Transverse colon (tissue), 4 donors: Measurements from ENCODE around the gene LRP1B. TPM values are rescaled to one million over a fixed set of nuclear protein-coding genes. Genes with fewer than 3 reads are reported as not detected.

Experiments
- DNase-seq: peaks from one replicate; pipeline ENCODE4 v3.0.0-alpha.2; 2019
- H3K27ac ChIP-seq, 4 donors: fragments of 200-600 bp; sonication (generic); 2 replicates each; pipeline ENCODE4 v1.5.1; 2016 to 2018; ENCODE audit warnings: inconsistent platforms in 4 of 4
- H3K27me3 ChIP-seq: fragments of 200-600 bp; sonication (generic); 2 replicates; pipeline ENCODE4 v1.5.1; 2017; ENCODE audit warnings: inconsistent platforms
- H3K36me3 ChIP-seq, 4 donors: fragments of 200-600 bp; sonication (generic); 2 replicates each; pipeline ENCODE4 v1.5.1; 2017 to 2019; ENCODE audit warnings: inconsistent platforms in 4 of 4
- H3K4me1 ChIP-seq, 4 donors: fragments of 200-600 bp; sonication (generic); 2 replicates each; pipeline ENCODE4 v1.5.1; 2017 to 2020; ENCODE audit warnings: inconsistent platforms in 4 of 4
- H3K4me3 ChIP-seq, 4 donors: fragments of 200-600 bp; sonication (generic); 1 replicate in 1 of 4; 2 replicates in 3 of 4; pipeline versions ENCODE4 v1.5.1 to v1.6.1; 2017 to 2019; ENCODE audit warnings: inconsistent platforms in 4 of 4
- H3K9me3 ChIP-seq, 2 donors: fragments of 200-600 bp; sonication (generic); 2 replicates each; pipeline ENCODE4 v1.5.1; 2017 to 2019; ENCODE audit warnings: inconsistent platforms in 2 of 2
- EP300 ChIP-seq: sonication (generic); formaldehyde crosslinking; IDR thresholded peaks from one replicate; pipeline ENCODE4 v1.6.1; 2017; ENCODE audit warnings: antibody characterized with exemption, low read depth
- POLR2A ChIP-seq: fragments of 450-650 bp; IDR thresholded peaks from one replicate; pipeline ENCODE4 v1.6.1; 2016; ENCODE audit warnings: antibody characterized with exemption, mild to moderate bottlenecking, moderate library complexity
- POLR2AphosphoS5 ChIP-seq, 3 donors: sonication (generic); formaldehyde crosslinking; IDR thresholded peaks; one replicate each; pipeline ENCODE4 v1.6.1; 2016; ENCODE audit warnings: antibody characterized with exemption in 3 of 3
- WGBS, 2 donors: methylation state at CpG; one replicate each; pipeline ENCODE4 v1.1.5; 2018; ENCODE audit warnings: low coverage in 1 of 2; 5-methylcytosine and 5-hydroxymethylcytosine counted together
- in situ Hi-C, 4 donors: fragments of 200-750 bp; cut with MboI; loops; one replicate each; pipeline versions ENCODE4 v1.15.0 to v1.15.1; 2017; ENCODE audit warnings: low sequenced_read_pairs in 3 of 4, low pct_ligation_motif_present in 1 of 4, low pct_unique_long_range_greater_than_20kb in 1 of 4
- intact Hi-C: fragments of 100-400 bp; cut with DNase I; formaldehyde crosslinking; loops from one replicate; pipeline ENCODE4 v1.15.1; 2023; ENCODE audit warnings: low total_unique reads
- total RNA-seq, 4 donors: library from RNA; depleted of rRNA; stranded (reverse); fragments of >200 nt; gene quantifications; one replicate each; pipeline ENCODE4 v1.1.0, GENCODE V29; 2016
- TF ChIP-seq, protein P1 (sequence below), 5 experiments: fragments of 200-600 bp in 3 of 5; fragments of 450-650 bp in 2 of 5; sonication (generic) in 3 of 5; IDR thresholded peaks; 1 replicate in 2 of 5; 2 replicates in 3 of 5; pipeline ENCODE4 v1.5.1; 2016 to 2017; ENCODE audit warnings: antibody characterized with exemption in 5 of 5, inconsistent platforms in 3 of 5, mild to moderate bottlenecking in 2 of 5, moderate library complexity in 1 of 5

The LRP1B gene
- total RNA-seq, 4 donors from 2014 or later, result 0.48 to 5.4 (median 0.82) TPM; not detected in 1

GRCh38 chr2:141075753-141076152 lies 1055.1 kb downstream of the LRP1B start:
- no peaks in the 10 kb centered on the region for H3K36me3 ChIP-seq
- no peak overlapping the region for H3K4me3 ChIP-seq

GRCh38 chr2:141068053-141068682 lies 1062.6 kb downstream of the LRP1B start:
- H3K36me3 ChIP-seq, result no peaks in the 10 kb centered on the region
- DNase-seq, result no peak
- H3K4me1 ChIP-seq, result no peaks in the 10 kb centered on the region
- 85 to 89% methylated on average over 9 of the region's 9 CpGs for WGBS, 2 donors
- no peaks in the 10 kb centered on the region for H3K27me3 ChIP-seq
- TF ChIP-seq POLR2AphosphoS5 (IDR thresholded peaks at IDR 0.05) (no peak), POLR2A (no peak), EP300 (no peak)
- TF ChIP-seq, protein P1, sequence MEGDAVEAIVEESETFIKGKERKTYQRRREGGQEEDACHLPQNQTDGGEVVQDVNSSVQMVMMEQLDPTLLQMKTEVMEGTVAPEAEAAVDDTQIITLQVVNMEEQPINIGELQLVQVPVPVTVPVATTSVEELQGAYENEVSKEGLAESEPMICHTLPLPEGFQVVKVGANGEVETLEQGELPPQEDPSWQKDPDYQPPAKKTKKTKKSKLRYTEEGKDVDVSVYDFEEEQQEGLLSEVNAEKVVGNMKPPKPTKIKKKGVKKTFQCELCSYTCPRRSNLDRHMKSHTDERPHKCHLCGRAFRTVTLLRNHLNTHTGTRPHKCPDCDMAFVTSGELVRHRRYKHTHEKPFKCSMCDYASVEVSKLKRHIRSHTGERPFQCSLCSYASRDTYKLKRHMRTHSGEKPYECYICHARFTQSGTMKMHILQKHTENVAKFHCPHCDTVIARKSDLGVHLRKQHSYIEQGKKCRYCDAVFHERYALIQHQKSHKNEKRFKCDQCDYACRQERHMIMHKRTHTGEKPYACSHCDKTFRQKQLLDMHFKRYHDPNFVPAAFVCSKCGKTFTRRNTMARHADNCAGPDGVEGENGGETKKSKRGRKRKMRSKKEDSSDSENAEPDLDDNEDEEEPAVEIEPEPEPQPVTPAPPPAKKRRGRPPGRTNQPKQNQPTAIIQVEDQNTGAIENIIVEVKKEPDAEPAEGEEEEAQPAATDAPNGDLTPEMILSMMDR (IDR thresholded peaks at IDR 0.05), result no peak
- in situ Hi-C loops, result no loop called here
- no peak overlapping the region for H3K4me3 ChIP-seq
- H3K9me3 ChIP-seq, result no peaks in the 10 kb centered on the region
- intact Hi-C loops, result no loop called here
- no peak overlapping the region for H3K27ac ChIP-seq

More at GRCh38 chr2:141075753-141076152, 1055.1 kb downstream of the LRP1B start:
- Histone ChIP-seq H3K4me1 (no peaks in the 10 kb centered on the region), H3K27ac (no peak overlapping the region), H3K9me3 (no peaks in the 10 kb centered on the region), H3K27me3 (no peaks in the 10 kb centered on the region)
- intact Hi-C loops (no loop called here), in situ Hi-C loops (no loop called here)
- no peak for TF ChIP-seq EP300
- TF ChIP-seq, protein P1 (IDR thresholded peaks at IDR 0.05), result no peak
- no peak for TF ChIP-seq POLR2A
- no peak for DNase-seq

GRCh38 chr2:141065042-141065441 lies 1065.8 kb downstream of the LRP1B start:
- H3K36me3 ChIP-seq, result no peaks in the 10 kb centered on the region
- DNase-seq, result no peak
- no peaks in the 10 kb centered on the region for H3K27me3 ChIP-seq
- no peaks in the 10 kb centered on the region for H3K9me3 ChIP-seq
- no peak overlapping the region for H3K27ac ChIP-seq
- WGBS, 2 donors, result 51 to 64% methylated on average over 4 of the region's 4 CpGs
- H3K4me3 ChIP-seq, result no peak overlapping the region
- in situ Hi-C loops (no loop called here), intact Hi-C loops (no loop called here)
- no peaks in the 10 kb centered on the region for H3K4me1 ChIP-seq
- TF ChIP-seq POLR2AphosphoS5 (IDR thresholded peaks at IDR 0.05) (no peak), EP300 (no peak), POLR2A (no peak)
- TF ChIP-seq, protein P1 (IDR thresholded peaks at IDR 0.05), result no peak

DNA sequence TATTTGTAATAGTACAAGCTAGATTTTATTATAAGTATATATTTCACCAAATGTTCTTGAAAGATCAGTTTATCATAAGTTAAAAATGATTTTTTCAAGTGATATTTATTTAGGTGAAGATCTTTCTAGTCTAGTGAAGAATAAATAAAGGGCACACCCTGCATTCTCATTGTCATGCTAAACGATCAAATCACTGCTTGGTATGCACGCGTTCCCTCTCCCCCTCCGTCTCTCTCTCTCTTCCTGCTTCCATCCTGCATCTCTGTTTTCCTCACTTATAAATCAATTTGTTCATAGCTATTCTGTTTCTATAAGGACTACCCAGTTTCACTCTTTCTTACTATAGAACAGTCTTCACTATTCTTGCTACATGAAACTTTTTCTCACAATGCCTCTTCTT lies 1067.4 kb downstream of the LRP1B start:
- Histone ChIP-seq H3K4me3 (no peak overlapping the region), H3K36me3 (no peaks in the 10 kb centered on the region), H3K27me3 (no peaks in the 10 kb centered on the region), H3K4me1 (no peaks in the 10 kb centered on the region), H3K27ac (no peak overlapping the region), H3K9me3 (no peaks in the 10 kb centered on the region)
- WGBS, 2 donors, result 72 to 79% methylated on average over 2 to 4 of the region's 4 CpGs
- intact Hi-C loops, result no loop called here
- in situ Hi-C loops, result no loop called here
- TF ChIP-seq POLR2AphosphoS5 (IDR thresholded peaks at IDR 0.05), result no peak
- TF ChIP-seq, protein P1 (IDR thresholded peaks at IDR 0.05), result no peak
- DNase-seq, result no peak
